Epithelial cell of proximal tubule (primary cell): ENCODE results near the gene TACC2. TPM values are rescaled to one million over a fixed set of nuclear protein-coding genes. Genes with fewer than 3 reads are reported as not detected.
A peak's percentile ranks its signal among the peaks of the same experiment; 100 is the strongest.
"Not testable (repeated sequence)": the region's sequence is repeated elsewhere in the genome, so short reads cannot be mapped to it uniquely, and the experiment has no call there.

Source experiments
- DNase-seq: peaks from one replicate; pipeline ENCODE4 v3.0.0-alpha.2; 2011; ENCODE audit warnings: low read depth
- H3K4me3 ChIP-seq: 2 replicates; pipeline ENCODE4 v1.5.1; 2011; ENCODE audit warnings: low read depth, mild to moderate bottlenecking, low read length
- CTCF ChIP-seq: conservative IDR thresholded peaks from 2 replicates; pipeline ENCODE4 v1.5.1; 2012; ENCODE audit warnings: low read depth, mild to moderate bottlenecking, low read length
- total RNA-seq: library from RNA; depleted of rRNA; stranded (reverse); fragments of >200 nt; gene quantifications from 2 replicates; pipeline ENCODE4 v1.2.3, GENCODE V29; 2015

Gene TACC2
- total RNA-seq, 1 donor from 2014 or later = 23.9 TPM

- TF ChIP-seq CTCF = no peak
- no peak for DNase-seq
- peak overlapping the region; percentile 46 for H3K4me3 ChIP-seq
Measured at GRCh38 chr10:122018491-122018890, 29.5 kb downstream of the TACC2 start.

GRCh38 chr10:122018951-122019413 is 30.0 kb downstream of the TACC2 start:
- peak overlapping the region; percentile 46 for H3K4me3 ChIP-seq
- TF ChIP-seq CTCF = no peak
- peak; percentile 22 for DNase-seq

DNA sequence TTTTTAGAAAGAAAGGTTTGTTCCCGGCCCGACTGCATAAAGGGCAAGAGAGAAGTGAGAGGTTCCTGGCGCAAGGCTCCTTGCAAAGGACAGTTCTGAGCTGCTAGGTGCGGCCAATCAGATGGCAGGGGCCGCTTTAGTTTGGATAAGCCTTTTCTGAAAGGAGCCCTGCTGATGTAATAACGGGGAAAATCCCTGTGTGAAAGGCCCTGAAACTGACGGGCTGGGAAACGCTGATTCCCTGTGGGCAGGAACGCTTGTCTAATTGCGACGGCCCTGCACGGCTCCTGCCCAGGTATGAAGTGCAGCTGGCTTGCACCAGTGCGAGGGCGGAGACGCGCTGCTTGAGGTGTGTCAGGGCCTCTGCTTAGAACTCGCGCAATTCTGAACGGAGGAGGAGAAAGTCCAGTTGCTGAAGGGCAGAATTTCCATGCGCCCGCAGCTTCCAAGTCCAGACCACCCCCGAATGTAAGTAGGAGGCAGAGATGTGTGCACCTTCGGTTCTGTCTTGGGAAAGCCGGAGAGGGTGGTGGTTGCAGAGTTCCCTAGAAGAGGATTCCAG is 30.5 kb downstream of the TACC2 start:
- TF ChIP-seq CTCF = no peak
- peak; percentile 68 for DNase-seq
- H3K4me3 ChIP-seq = peak overlapping the region; percentile 46

DNA sequence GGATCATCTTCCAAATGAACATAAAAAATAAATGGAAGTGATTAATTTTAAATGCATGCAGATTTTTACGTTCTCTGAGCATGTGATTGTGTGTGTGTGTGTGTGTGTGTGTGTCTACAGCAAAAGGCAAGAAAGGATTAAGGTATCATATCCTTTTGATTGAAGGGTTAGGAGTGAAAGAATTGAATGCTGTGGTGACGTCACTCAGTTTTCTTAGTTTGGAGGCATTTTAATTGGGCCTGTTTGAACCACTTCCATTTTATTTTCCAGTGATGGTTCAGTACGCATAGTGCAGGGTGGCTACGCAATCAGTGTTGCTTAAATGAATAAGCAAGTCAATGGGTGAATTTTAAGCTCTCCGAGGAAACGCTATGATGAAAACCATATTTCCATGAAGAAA is 31.3 kb downstream of the TACC2 start:
- no peak for TF ChIP-seq CTCF
- H3K4me3 ChIP-seq = no peak overlapping the region
- DNase-seq = no peak

DNA sequence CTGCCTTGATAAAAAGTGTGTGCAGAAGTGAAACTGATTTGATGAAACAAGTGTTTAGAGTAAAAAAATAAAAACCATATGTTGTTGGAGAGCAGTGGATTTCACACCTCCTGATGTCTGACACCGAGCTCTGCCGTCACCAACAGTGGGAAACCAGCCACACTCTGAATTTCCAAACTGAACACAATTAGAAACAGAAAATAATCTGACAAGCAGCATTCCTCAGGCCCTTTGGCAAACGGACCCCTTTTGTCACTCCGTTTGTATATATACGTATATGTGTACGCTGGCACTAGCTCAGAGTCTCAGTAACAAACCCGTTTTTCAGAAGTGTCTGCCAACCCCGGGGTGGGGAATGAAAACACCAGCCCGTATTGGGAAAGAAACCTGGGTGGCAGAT is 32.4 kb downstream of the TACC2 start:
- no peak for DNase-seq
- no peak overlapping the region for H3K4me3 ChIP-seq
- no peak for TF ChIP-seq CTCF

GRCh38 chr10:122021828-122022227 is 32.9 kb downstream of the TACC2 start:
- no peak for TF ChIP-seq CTCF
- no peak for DNase-seq
- H3K4me3 ChIP-seq = no peak overlapping the region

- TF ChIP-seq CTCF = no peak
- H3K4me3 ChIP-seq = no peak overlapping the region
- no peak for DNase-seq
Measured at GRCh38 chr10:122022276-122022675, 33.3 kb downstream of the TACC2 start.

DNA sequence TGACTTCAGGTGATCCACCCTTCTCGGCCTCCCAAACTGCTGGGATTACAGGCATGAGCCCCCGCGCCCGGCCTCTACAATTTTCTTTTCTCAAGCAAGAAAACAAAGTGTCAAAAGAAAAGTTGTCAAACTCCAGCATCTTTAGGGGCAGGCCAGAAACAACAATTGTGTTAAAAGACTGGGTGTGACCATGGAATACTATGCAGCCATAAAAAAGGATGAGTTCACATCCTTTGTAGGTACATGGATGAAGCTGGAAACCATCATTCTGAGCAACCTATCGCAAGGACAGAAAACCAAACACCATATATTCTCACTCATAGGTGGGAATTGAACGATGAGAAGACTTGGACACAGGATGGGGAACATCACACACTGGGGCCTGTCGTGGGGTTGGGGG is 34.3 kb downstream of the TACC2 start:
- H3K4me3 ChIP-seq, DNase-seq: not testable (repeated sequence)
